Testis (tissue), 2 donors: ENCODE data around the gene TPO.

Experiments
- POLR2A ChIP-seq: fragments of 450-650 bp; IDR thresholded peaks from one replicate; pipeline ENCODE4 v1.6.1; 2017; ENCODE audit warnings: antibody characterized with exemption, mild to moderate bottlenecking, moderate library complexity
- TF ChIP-seq, protein P1 (sequence below), 3 experiments: fragments of 450-650 bp in 2 of 3; fragments of 200-600 bp in 1 of 3; sonication (generic) in 1 of 3; IDR thresholded peaks; one replicate each; pipeline ENCODE4 v1.5.1; 2016 to 2019; ENCODE audit warnings: antibody characterized with exemption in 3 of 3, mild to moderate bottlenecking in 2 of 3, moderate library complexity in 1 of 3

GRCh38 chr2:1477196-1478040, 64.2 kb downstream of the TPO start:
- TF ChIP-seq, protein P1, sequence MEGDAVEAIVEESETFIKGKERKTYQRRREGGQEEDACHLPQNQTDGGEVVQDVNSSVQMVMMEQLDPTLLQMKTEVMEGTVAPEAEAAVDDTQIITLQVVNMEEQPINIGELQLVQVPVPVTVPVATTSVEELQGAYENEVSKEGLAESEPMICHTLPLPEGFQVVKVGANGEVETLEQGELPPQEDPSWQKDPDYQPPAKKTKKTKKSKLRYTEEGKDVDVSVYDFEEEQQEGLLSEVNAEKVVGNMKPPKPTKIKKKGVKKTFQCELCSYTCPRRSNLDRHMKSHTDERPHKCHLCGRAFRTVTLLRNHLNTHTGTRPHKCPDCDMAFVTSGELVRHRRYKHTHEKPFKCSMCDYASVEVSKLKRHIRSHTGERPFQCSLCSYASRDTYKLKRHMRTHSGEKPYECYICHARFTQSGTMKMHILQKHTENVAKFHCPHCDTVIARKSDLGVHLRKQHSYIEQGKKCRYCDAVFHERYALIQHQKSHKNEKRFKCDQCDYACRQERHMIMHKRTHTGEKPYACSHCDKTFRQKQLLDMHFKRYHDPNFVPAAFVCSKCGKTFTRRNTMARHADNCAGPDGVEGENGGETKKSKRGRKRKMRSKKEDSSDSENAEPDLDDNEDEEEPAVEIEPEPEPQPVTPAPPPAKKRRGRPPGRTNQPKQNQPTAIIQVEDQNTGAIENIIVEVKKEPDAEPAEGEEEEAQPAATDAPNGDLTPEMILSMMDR (IDR thresholded peaks at IDR 0.05): no peak
- TF ChIP-seq POLR2A: no peak
